Fibroblast of the aortic adventitia (primary cell): ENCODE measurements around the gene MTREX. TPM values are rescaled to one million over a fixed set of nuclear protein-coding genes. Genes with fewer than 3 reads are reported as not detected.
A peak's percentile ranks its signal among the peaks of the same experiment; 100 is the strongest.

Experiments used
- DNase-seq: peaks from one replicate; pipeline ENCODE4 v3.0.0-alpha.2; 2010; ENCODE audit warnings: low read depth
- H3K4me3 ChIP-seq: 2 replicates; pipeline ENCODE4 v1.5.1; 2011; ENCODE audit warnings: low read depth, mild to moderate bottlenecking, control low read depth, low read length, moderate library complexity
- CTCF ChIP-seq: IDR thresholded peaks from 2 replicates; pipeline ENCODE4 v1.5.1; 2011; ENCODE audit warnings: mild to moderate bottlenecking, low read length, control low read depth, inconsistent platforms; ENCODE audit not compliant: insufficient read depth
- total RNA-seq: library from RNA; depleted of rRNA; stranded (reverse); fragments of >200 nt; gene quantifications from 2 replicates; pipeline ENCODE4 v1.2.3, GENCODE V29; 2012; ENCODE audit warnings: low replicate concordance

MTREX gene
- total RNA-seq, 1 donor = 123 TPM

- TF ChIP-seq CTCF = no peak
- no peak for DNase-seq
- no peak overlapping the region for H3K4me3 ChIP-seq
Measured at GRCh38 chr5:55453211-55453610, 145.4 kb downstream of the MTREX start.

- no peak for TF ChIP-seq CTCF
Measured at GRCh38 chr5:55454282-55454681, 146.5 kb downstream of the MTREX start.

GRCh38 chr5:55456216-55456895, 148.6 kb downstream of the MTREX start:
- no peak for TF ChIP-seq CTCF
- H3K4me3 ChIP-seq = no peak overlapping the region
- DNase-seq = peak; percentile 36

More at GRCh38 chr5:55454282-55454681, 146.5 kb downstream of the MTREX start:
- no peak for DNase-seq
- H3K4me3 ChIP-seq = no peak overlapping the region

- DNase-seq = no peak
- no peak overlapping the region for H3K4me3 ChIP-seq
- no peak for TF ChIP-seq CTCF
Measured at GRCh38 chr5:55459572-55459971, 151.8 kb downstream of the MTREX start.

- H3K4me3 ChIP-seq = no peak overlapping the region
- no peak for TF ChIP-seq CTCF
- DNase-seq = no peak
Measured at GRCh38 chr5:55463613-55464012, 155.8 kb downstream of the MTREX start.

- H3K4me3 ChIP-seq = no peak overlapping the region
- DNase-seq = no peak
- TF ChIP-seq CTCF = no peak
Measured at GRCh38 chr5:55467862-55468551, 160.2 kb downstream of the MTREX start.

- no peak for TF ChIP-seq CTCF
- H3K4me3 ChIP-seq = no peak overlapping the region
- DNase-seq = no peak
Measured at GRCh38 chr5:55469839-55470238, 162.1 kb downstream of the MTREX start.
